GM23248 (cell line): ENCODE data around the gene RPRD2. TPM values are rescaled to one million over a fixed set of nuclear protein-coding genes. Genes with fewer than 3 reads are reported as not detected.
A peak's percentile ranks its signal among the peaks of the same experiment; 100 is the strongest.
"Not testable (repeated sequence)": the region's sequence is repeated elsewhere in the genome, so short reads cannot be mapped to it uniquely, and the experiment has no call there.

Source experiments
- DNase-seq: peaks from one replicate; pipeline ENCODE4 v3.0.0-alpha.2; 2015
- H2AFZ ChIP-seq: fragments of 200-600 bp; sonication (generic); 2 replicates; pipeline ENCODE4 v1.6.1; 2016; ENCODE audit warnings: antibody characterized with exemption
- H3F3A ChIP-seq: fragments of 200-600 bp; sonication (generic); 2 replicates; pipeline ENCODE4 v1.6.1; 2016; ENCODE audit warnings: mild to moderate bottlenecking, antibody characterized with exemption, mixed run types; ENCODE audit not compliant: insufficient read depth
- H3K27ac ChIP-seq: fragments of 200-600 bp; sonication (generic); 2 replicates; pipeline ENCODE4 v1.5.1; 2016; ENCODE audit warnings: mild to moderate bottlenecking
- H3K27me3 ChIP-seq: fragments of 200-600 bp; sonication (generic); replicated peaks from 2 replicates; pipeline ENCODE4 v1.6.1; 2016; ENCODE audit warnings: mild to moderate bottlenecking; ENCODE audit not compliant: insufficient read depth
- H3K36me3 ChIP-seq: fragments of 200-600 bp; sonication (generic); 2 replicates; pipeline ENCODE4 v1.6.1; 2016; ENCODE audit warnings: low read depth, mild to moderate bottlenecking
- H3K4me1 ChIP-seq: fragments of 200-600 bp; sonication (generic); 2 replicates; pipeline ENCODE4 v1.6.1; 2016; ENCODE audit warnings: mild to moderate bottlenecking; ENCODE audit not compliant: insufficient read depth
- H3K4me2 ChIP-seq: fragments of 200-600 bp; sonication (generic); one replicate; pipeline ENCODE4 v1.6.1; 2016; ENCODE audit warnings: mild to moderate bottlenecking; ENCODE audit not compliant: unreplicated experiment
- H3K4me3 ChIP-seq: fragments of 200-600 bp; sonication (generic); 2 replicates; pipeline ENCODE4 v1.5.1; 2016; ENCODE audit warnings: mild to moderate bottlenecking
- H3K79me2 ChIP-seq: fragments of 200-600 bp; sonication (generic); 2 replicates; pipeline ENCODE4 v1.6.1; 2016; ENCODE audit warnings: mild to moderate bottlenecking; ENCODE audit not compliant: insufficient read depth
- H3K9ac ChIP-seq: fragments of 200-600 bp; sonication (generic); 2 replicates; pipeline ENCODE4 v1.6.1; 2016; ENCODE audit warnings: mild to moderate bottlenecking
- H3K9me2 ChIP-seq: fragments of 200-600 bp; sonication (generic); 2 replicates; pipeline ENCODE4 v1.6.1; 2016; ENCODE audit warnings: mixed run types, mild to moderate bottlenecking, moderate library complexity; ENCODE audit not compliant: insufficient read depth
- H3K9me3 ChIP-seq: fragments of 200-600 bp; sonication (generic); one replicate; pipeline ENCODE4 v1.6.1; 2017; ENCODE audit warnings: low read depth
- H4K20me1 ChIP-seq: fragments of 200-600 bp; sonication (generic); 2 replicates; pipeline ENCODE4 v1.6.0; 2016; ENCODE audit not compliant: insufficient read depth
- EZH2 ChIP-seq: fragments of 200-600 bp; sonication (generic); IDR thresholded peaks from 2 replicates; pipeline ENCODE4 v1.6.1; 2018; ENCODE audit warnings: antibody characterized with exemption, mild to moderate bottlenecking; ENCODE audit not compliant: insufficient read depth, poor library complexity, severe bottlenecking
- EZH2phosphoT487 ChIP-seq: fragments of 200-600 bp; sonication (generic); IDR thresholded peaks from 2 replicates; pipeline ENCODE4 v1.6.1; 2018; ENCODE audit warnings: antibody characterized with exemption, moderate library complexity, mild to moderate bottlenecking, low read depth; ENCODE audit not compliant: insufficient read depth
- WGBS, 2 experiments: methylation state at CpG; one replicate each; pipeline ENCODE4 v1.1.6; 2015 to 2017; ENCODE audit warnings: low lambda C conversion rate in 2 of 2, low coverage in 1 of 2; ENCODE audit errors: missing lambda C conversion rate in 2 of 2; 5-methylcytosine and 5-hydroxymethylcytosine counted together
- in situ Hi-C: fragments of 300-500 bp; cut with MboI; formaldehyde crosslinking; loops from 2 replicates; pipeline ENCODE4 v1.15.0; 2020
- polyA plus RNA-seq: library from polyadenylated mRNA; unstranded; fragments of >200 nt; fragmentation: Nextera tagmentation; extraction: Ambion mirVana; gene quantifications from 2 replicates; pipeline ENCODE4 v1.2.1, GENCODE V29; 2016
- total RNA-seq: library from RNA; depleted of rRNA; stranded (reverse); fragments of >200 nt; shearing (Covaris generic); gene quantifications from 2 replicates; pipeline ENCODE4 v1.2.3, GENCODE V29; 2014

RPRD2 gene
- total and polyA plus RNA-seq, 2 experiments from 2014 or later: 7.8 to 16.5 TPM

- Histone ChIP-seq H3F3A (no peaks in the 10 kb centered on the region), H3K27ac (no peak overlapping the region), H3K9ac (no peak overlapping the region), H3K4me3 (no peak overlapping the region), H3K4me2 (no peak overlapping the region), H3K4me1 (no peaks in the 10 kb centered on the region), H3K9me2 (no peaks in the 10 kb centered on the region), H3K79me2 (peaks cover 100% of the 10 kb centered on the region), H3K27me3 (no peaks in the 10 kb centered on the region), H3K9me3 (no peaks in the 10 kb centered on the region), H2AFZ (no peak overlapping the region), H3K36me3 (no peaks in the 10 kb centered on the region), H4K20me1 (no peaks in the 10 kb centered on the region; the same call in 1 of the 2 replicates)
- WGBS, 2 experiments: 51 to 52% methylated on average over 4 of the region's 4 CpGs
- in situ Hi-C loops: no loop called here
- DNase-seq: peak; percentile 13
- TF ChIP-seq EZH2phosphoT487 (no peak), EZH2 (no peak)
Observed at GRCh38 chr1:150389650-150390049, 25.7 kb downstream of the RPRD2 start.

- no peaks in the 10 kb centered on the region for H3K9me3 ChIP-seq
- H3K4me3 ChIP-seq: no peak overlapping the region
- no peak overlapping the region for H3K4me2 ChIP-seq
- H3K9ac ChIP-seq: no peak overlapping the region
- H3K4me1 ChIP-seq: no peaks in the 10 kb centered on the region
- WGBS, 2 experiments: 56 to 58% methylated on average over 3 of the region's 3 CpGs
- H3K36me3 ChIP-seq: no peaks in the 10 kb centered on the region
- H3K9me2 ChIP-seq: no peaks in the 10 kb centered on the region
- no peaks in the 10 kb centered on the region for H3F3A ChIP-seq
- H3K27ac ChIP-seq: no peak overlapping the region
- H3K79me2 ChIP-seq: peaks cover 100% of the 10 kb centered on the region
- no peak for DNase-seq
- in situ Hi-C loops: no loop called here
- no peaks in the 10 kb centered on the region for H4K20me1 ChIP-seq
- H2AFZ ChIP-seq: no peak overlapping the region
- no peaks in the 10 kb centered on the region for H3K27me3 ChIP-seq
- TF ChIP-seq EZH2phosphoT487: no peak
- no peak for TF ChIP-seq EZH2
Observed at GRCh38 chr1:150392627-150393026, 28.7 kb downstream of the RPRD2 start.

GRCh38 chr1:150395115-150395514 is 31.2 kb downstream of the RPRD2 start:
- DNase-seq, H3K4me1 ChIP-seq, H3K4me2 ChIP-seq, H4K20me1 ChIP-seq, H3K36me3 ChIP-seq, H3K4me3 ChIP-seq, H3K27me3 ChIP-seq, H3F3A ChIP-seq, in situ Hi-C loops, H3K27ac ChIP-seq, H3K9me2 ChIP-seq, H2AFZ ChIP-seq, H3K9me3 ChIP-seq, H3K9ac ChIP-seq: not testable (repeated sequence)
- peaks cover 98% of the 10 kb centered on the region for H3K79me2 ChIP-seq
- WGBS, 2 experiments: 85 to 98% methylated on average over 2 of the region's 2 CpGs

GRCh38 chr1:150397392-150398032 is 33.6 kb downstream of the RPRD2 start:
- H3K9me2 ChIP-seq: no peaks in the 10 kb centered on the region
- H3K4me1 ChIP-seq: no peaks in the 10 kb centered on the region
- H3K36me3 ChIP-seq: no peaks in the 10 kb centered on the region
- H3K9ac ChIP-seq: no peak overlapping the region
- H3K27ac ChIP-seq: no peak overlapping the region
- no peak overlapping the region for H2AFZ ChIP-seq
- no peaks in the 10 kb centered on the region for H3K27me3 ChIP-seq
- no peak overlapping the region for H3K4me2 ChIP-seq
- peaks cover 6% of the 10 kb centered on the region; the same call in 1 of the 2 replicates for H4K20me1 ChIP-seq
- H3K79me2 ChIP-seq: peaks cover 98% of the 10 kb centered on the region
- TF ChIP-seq EZH2 (no peak), EZH2phosphoT487 (no peak)
- no peaks in the 10 kb centered on the region for H3K9me3 ChIP-seq
- 90 to 91% methylated on average over 6 of the region's 6 CpGs for WGBS, 2 experiments
- in situ Hi-C loops: no loop called here
- no peak for DNase-seq
- H3F3A ChIP-seq: no peaks in the 10 kb centered on the region
- no peak overlapping the region for H3K4me3 ChIP-seq

GRCh38 chr1:150404465-150404864 is 40.5 kb downstream of the RPRD2 start:
- 79 to 82% methylated on average over 6 of the region's 6 CpGs for WGBS, 2 experiments
- Histone ChIP-seq H3F3A (peaks cover 4% of the 10 kb centered on the region), H3K9me3 (no peaks in the 10 kb centered on the region), H3K9me2 (no peaks in the 10 kb centered on the region), H3K27me3 (no peaks in the 10 kb centered on the region), H3K4me1 (peaks cover 7% of the 10 kb centered on the region; the same call in 1 of the 2 replicates), H3K4me2 (no peak overlapping the region), H3K27ac (no peak overlapping the region), H2AFZ (no peak overlapping the region), H3K36me3 (no peaks in the 10 kb centered on the region), H3K79me2 (peaks cover 98% of the 10 kb centered on the region), H3K4me3 (no peak overlapping the region), H4K20me1 (peaks cover 6% of the 10 kb centered on the region; the same call in 1 of the 2 replicates), H3K9ac (no peak overlapping the region)
- in situ Hi-C loops: no loop called here
- no peak for DNase-seq
- TF ChIP-seq EZH2 (no peak), EZH2phosphoT487 (no peak)
